ELR (cell line): Measurements from ENCODE around the gene BMF.
"Not testable (repeated sequence)": the region's sequence is repeated elsewhere in the genome, so short reads cannot be mapped to it uniquely, and the experiment has no call there.

Source experiments
- DNase-seq: peaks from one replicate; pipeline ENCODE4 v3.0.0-alpha.2; 2015; ENCODE audit warnings: low read depth

BMF gene

GRCh38 chr15:40128766-40129660, 20.3 kb upstream of the BMF start:
- DNase-seq = no peak

GRCh38 chr15:40125950-40126349, 17.3 kb upstream of the BMF start:
- no peak for DNase-seq

GRCh38 chr15:40124807-40125285, 16.2 kb upstream of the BMF start:
- DNase-seq = not testable (repeated sequence)

GRCh38 chr15:40124333-40124732, 15.7 kb upstream of the BMF start:
- DNase-seq = not testable (repeated sequence)

GRCh38 chr15:40123863-40124262, 15.2 kb upstream of the BMF start:
- DNase-seq = not testable (repeated sequence)

GRCh38 chr15:40122989-40123388, 14.3 kb upstream of the BMF start:
- not testable (repeated sequence) for DNase-seq

GRCh38 chr15:40121911-40122638, 13.4 kb upstream of the BMF start:
- no peak for DNase-seq

- DNase-seq = no peak
These were observed 9.8 kb upstream of the BMF start for GRCh38 chr15:40118473-40118872.

- DNase-seq = no peak
These were observed 7.0 kb upstream of the BMF start for GRCh38 chr15:40115670-40116093.

- not testable (repeated sequence) for DNase-seq
These were observed 6.4 kb upstream of the BMF start for GRCh38 chr15:40115106-40115505.

- no peak for DNase-seq
These were observed 5.5 kb upstream of the BMF start for GRCh38 chr15:40114218-40114617.

- no peak for DNase-seq
These were observed 4.1 kb upstream of the BMF start for GRCh38 chr15:40112789-40113188.

- DNase-seq = no peak
These were observed 3.2 kb upstream of the BMF start for GRCh38 chr15:40111888-40112287.

GRCh38 chr15:40110866-40111550, 2.3 kb upstream of the BMF start:
- no peak for DNase-seq

GRCh38 chr15:40108061-40108854, 421 bp downstream of the BMF start:
- peak; percentile 55 for DNase-seq

GRCh38 chr15:40106203-40107161, 2.2 kb downstream of the BMF start:
- DNase-seq = no peak

GRCh38 chr15:40105517-40106202, 3.0 kb downstream of the BMF start:
- DNase-seq = no peak

- DNase-seq = peak; percentile 89
These were observed 3.7 kb downstream of the BMF start for GRCh38 chr15:40104865-40105516.

- no peak for DNase-seq
These were observed 4.3 kb downstream of the BMF start for GRCh38 chr15:40104296-40104864.
